ENCODE measurements around the gene SNX4.

GRCh38 chr3:125525153-125525552, 5.2 kb upstream of the SNX4 start:
- TF ChIP-seq EZH2 (IDR thresholded peaks at IDR 0.05; ENCODE audit: borderline replicate concordance, low read length) (no peak), CTCF (conservative IDR thresholded peaks at IDR 0.05 in 1 of 2, IDR thresholded peaks at IDR 0.05 in 1 of 2; ENCODE audit: extremely low read depth in 1 of 2, insufficient read depth in 1 of 2, low read depth in 1 of 2, low read length in 2 of 2) (no peak)

Data from mammary epithelial cell (primary cell).